LHCN-M2 (cell line): ENCODE results near the gene THSD4. TPM values are rescaled to one million over a fixed set of nuclear protein-coding genes. Genes with fewer than 3 reads are reported as not detected.
"Not testable (repeated sequence)": the region's sequence is repeated elsewhere in the genome, so short reads cannot be mapped to it uniquely, and the experiment has no call there.

Source experiments
- DNase-seq: peaks from one replicate; pipeline ENCODE4 v3.0.0-alpha.2; 2012; ENCODE audit warnings: low read depth
- total RNA-seq: library from RNA; depleted of rRNA; stranded (reverse); fragments of >200 nt; gene quantifications from 2 replicates; pipeline ENCODE4 v1.2.3, GENCODE V29; 2014

THSD4 gene
- total RNA-seq, 1 experiment from 2014 or later = 13.0 TPM

DNA sequence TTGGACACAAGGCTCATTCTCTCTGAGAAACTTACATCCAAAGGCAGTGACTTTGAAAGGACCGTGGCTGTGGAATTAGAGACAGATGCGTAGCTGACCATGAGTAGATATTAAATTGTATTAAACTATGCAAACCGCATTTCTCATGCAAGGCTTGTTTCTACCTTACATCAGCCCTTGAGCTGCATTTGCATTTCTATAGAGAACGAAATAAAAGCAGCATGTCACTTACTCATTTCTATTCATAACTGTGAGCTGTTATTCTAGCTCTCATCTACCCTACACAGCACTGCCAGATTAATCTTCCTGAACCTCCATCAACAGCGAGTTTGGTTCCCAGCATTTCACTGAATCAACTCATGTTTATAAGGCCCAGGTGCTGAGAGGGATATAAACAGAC lies 72.3 kb downstream of the THSD4 start:
- no peak for DNase-seq

DNA sequence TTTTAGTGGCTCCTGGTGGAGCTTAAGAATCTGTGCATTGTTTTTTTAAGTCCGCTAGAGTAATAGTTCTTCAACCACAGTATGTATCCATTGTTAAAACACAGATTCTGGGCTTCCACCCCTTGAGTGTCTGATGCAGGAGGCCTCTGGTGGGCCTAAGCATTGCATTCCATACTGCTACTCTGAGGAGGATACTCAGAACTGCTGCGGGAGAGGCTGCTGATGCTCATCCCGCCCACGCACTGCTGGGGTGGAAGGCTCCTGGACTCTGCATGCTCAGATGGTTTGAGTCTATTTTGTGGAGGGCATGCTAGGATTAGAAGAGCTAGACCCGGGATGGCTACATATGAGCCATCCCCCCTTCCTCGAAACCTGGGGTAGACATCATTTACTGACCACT lies 74.4 kb downstream of the THSD4 start:
- no peak for DNase-seq

DNA sequence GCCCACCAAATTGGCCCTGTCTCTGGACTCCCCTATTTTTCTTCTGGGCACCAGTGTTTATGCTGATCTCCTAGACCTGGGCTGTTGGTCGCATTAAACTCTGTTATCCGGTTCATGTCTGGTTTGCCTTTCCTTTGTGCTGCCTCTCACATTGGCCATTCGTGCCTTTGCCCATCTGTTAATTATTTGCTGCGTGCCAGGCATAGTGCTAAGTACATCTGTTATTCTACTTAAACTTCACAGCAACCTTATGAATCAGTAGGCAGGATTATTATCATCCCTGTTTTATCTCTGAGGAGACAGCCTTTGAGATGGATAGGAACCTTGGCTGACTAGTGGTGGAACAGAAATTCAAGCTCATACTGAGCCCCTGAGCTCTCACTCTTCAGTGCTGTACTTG lies 76.0 kb downstream of the THSD4 start:
- DNase-seq = no peak

DNA sequence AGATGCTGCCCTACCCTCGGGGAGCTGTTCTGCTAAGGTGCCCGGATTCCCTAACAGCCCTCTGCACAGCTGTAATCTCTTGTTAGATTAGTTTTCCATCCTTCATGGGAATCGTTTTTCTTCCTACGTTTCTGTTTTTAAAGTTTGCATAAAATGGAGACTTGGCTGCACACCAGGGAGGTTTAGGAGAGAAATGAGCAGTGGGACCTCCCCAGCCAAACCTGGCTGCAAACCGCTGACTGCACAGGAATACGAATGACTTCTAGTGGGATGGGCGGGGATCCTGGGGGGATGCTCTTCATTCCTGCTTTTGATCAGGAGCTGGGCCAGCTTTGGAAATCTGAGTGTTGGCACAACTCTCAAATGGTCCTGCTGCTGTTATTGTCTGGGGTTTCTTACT lies 77.5 kb downstream of the THSD4 start:
- no peak for DNase-seq

DNA sequence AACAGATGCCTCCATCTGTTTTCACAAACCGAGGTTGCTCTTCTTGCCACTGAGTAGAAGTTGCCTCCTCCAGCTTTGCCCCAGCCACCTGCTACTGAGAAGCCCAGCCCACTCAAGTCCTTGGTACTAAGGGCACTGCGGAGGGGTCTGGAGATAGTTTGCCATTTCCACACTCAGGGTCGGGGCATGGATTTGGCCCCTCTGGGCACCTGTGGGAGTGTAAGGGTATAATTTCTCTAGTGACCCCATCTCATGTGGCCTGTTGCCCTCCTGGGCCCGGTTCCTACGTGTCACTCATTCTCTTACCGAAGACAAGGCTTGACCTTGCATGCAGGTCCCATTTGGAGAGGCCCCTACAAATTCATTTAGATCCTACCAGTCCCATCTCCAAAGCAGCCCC lies 79.0 kb downstream of the THSD4 start:
- DNase-seq = no peak

- DNase-seq = peak; percentile 29
Observed at GRCh38 chr15:71195242-71195641, 80.0 kb downstream of the THSD4 start.

DNA sequence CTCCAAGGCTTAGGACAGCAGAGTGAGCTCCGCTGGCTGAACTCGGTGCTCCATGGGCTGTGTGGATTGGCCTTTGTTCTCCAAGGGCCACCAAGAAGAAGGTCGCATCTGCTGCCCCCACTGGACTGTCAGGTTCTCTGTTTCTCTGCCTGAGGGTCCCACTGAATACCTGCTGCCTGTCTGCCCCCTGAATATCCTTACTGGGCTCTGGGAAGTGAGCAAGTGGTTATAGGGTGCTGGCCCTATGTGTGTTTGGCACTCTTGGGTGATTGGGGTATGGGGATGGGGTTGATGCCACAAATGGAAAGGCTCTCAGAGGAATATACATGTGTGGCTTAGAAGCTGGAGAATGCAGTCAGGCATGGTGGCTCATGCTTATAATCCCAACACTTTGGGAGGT lies 82.3 kb downstream of the THSD4 start:
- DNase-seq = no peak

DNA sequence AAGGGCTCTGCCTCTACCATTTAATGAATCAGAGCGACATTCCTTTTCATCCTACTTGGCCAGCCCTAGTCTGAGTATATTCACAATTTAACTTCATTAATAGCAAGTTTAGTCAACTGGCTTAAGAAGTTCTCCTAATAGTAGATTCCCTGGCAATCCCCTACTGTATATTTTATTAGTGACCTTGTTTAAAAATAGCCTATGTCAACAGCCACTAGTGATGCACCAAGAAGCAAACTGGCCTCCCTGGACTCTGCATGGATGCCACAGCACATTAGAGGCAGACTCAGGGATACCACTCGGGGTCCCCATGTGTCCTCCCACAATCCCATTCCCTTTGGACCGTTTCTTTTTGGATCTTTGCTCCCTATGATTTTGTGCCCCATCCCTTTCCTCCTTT lies 83.6 kb downstream of the THSD4 start:
- DNase-seq = no peak

GRCh38 chr15:71199384-71200351 lies 84.4 kb downstream of the THSD4 start:
- DNase-seq = peak; percentile 17

GRCh38 chr15:71201477-71201876 lies 86.2 kb downstream of the THSD4 start:
- no peak for DNase-seq

GRCh38 chr15:71202712-71203111 lies 87.4 kb downstream of the THSD4 start:
- no peak for DNase-seq

DNA sequence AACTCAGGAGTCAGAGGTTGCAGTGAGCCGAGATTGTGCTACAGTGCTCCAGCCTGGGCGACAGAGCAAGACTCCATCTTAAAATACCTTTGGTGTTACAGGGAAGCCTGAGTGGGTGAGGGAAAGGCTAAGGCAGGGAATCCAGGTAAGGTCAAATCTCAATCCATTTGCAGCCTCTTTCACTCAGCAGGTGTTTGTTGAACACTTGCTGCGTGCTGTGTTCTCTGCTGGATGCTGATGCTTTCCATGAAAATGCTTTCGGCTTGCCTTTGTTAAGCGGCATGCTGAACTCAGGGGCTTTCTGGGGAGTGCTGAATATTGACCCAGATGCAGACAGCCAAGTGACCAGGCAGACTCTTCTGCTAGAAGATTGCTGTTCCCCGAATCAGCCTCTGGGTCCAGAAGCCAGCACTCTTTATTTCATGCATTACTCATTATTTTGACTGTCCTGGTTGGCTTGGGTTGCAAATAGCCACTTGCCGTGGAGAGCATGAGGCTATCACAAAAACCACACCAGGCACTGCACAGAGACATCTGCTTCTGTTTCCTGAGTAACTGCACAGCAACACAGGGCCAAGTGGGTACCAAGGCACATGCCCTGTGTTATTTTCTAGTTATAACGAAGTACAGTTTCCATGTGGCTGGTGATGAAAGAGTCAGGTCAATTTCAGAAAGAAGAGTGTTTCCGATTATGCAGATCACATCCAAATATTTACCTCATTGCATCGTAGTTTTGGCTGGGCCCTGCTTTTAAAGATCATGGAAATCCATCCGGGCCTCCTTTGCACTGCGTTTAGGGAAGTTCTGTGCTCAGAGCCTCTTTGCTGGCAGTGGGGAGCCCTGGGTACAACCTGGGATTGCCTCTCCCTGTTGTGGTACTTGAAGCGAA lies 88.6 kb downstream of the THSD4 start:
- peak; percentile 29 for DNase-seq

- DNase-seq = no peak
Observed at GRCh38 chr15:71207141-71207540, 91.9 kb downstream of the THSD4 start.

DNA sequence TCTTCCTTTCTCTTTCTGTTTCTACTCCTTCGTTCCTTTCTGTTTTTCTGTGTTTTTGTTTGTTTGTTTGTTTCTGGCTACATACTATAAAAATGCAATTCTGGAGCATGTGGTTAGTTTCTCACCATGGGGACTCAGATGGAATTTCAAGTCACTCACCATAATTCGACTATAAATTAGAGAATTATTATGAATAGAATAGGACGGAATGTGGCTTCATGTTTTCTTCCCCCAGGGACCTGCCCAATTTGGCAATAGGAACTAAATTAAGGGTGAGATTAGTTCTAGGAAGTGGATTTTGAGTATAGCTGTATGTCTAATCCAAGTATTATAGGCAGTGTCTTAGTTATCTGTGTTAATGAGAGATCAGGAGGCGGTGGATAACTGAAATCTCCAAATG lies 96.9 kb downstream of the THSD4 start:
- no peak for DNase-seq

DNA sequence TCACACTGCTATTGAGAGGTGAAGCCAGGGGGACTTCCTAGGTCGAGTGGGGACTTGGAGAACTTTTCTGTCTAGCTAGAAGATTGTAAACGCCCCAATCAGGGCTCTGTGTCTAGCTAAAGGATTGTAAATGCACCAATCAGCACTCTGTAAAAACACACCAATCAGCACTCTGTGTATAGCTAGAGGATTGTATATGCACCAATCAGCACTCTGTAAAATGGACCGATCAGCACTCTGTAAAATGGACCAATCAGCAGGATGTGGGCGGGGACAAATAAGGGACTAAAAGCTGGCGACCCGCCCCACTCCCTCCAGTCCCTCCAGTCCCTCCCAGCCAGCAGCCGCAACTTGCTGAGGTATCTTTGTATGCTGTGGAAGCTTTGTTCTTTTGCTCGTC lies 98.7 kb downstream of the THSD4 start:
- DNase-seq = not testable (repeated sequence)

DNA sequence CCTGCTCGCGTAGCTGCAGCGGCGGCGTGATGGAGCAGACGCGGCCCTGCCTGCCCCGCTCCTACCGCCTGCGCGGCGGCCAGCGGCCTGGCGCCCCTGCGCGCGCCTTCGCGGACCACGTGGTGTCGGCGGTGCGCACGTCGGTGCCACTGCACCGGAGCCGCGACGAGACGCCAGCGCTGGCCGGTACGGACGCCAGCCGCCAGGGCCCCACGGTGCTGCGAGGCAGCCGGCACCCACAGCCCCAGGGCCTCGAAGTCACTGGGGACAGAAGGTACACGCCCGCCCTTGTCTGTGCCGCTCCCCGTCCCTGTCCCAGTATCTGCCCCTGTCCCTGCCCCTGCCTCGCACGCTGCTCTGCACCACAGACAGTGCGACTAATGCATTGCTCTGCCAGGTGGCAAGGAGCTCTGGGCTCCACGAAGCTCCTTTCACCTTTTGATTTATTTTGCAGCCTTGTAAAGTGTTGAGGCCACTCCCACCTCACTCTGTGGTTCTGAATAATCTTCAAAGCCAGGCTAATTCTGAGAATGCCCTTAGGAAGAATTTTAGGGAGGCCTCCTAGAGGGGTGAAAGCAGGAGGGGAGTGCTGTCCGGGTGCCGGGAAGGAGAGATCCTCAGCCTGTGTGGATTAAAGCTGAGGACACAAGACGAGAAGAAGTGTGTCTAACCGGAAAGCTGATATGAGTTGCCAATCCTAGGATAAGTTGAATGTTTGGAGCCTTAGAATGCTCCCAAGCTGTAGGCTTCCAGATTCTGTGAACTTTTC lies 100.0 kb downstream of the THSD4 start:
- no peak for DNase-seq

DNA sequence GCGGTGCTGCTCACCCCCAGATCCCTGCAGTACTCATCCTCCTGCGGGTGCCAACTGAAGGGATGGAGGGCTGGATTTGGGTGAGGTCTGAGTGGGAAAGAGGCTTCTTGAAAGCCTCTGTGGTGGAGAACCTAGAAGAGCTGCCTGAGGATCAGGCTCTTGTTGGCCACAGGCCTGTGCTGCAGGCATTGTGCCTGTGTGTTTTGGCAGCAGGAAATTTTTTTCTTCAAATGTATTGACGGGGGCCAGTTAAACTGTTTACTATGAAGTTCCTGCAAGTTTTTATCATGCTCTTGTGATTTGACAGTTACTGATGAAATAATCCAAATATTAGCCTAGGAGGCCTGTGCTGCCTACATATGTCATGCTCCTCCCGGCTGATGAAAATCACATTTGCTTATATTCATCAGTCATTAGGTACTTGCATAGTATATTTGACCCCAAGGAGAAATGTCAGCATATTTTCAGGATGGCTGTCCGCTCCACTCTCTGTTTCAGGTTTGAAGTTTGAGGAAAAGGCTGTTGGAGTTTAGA lies 103.1 kb downstream of the THSD4 start:
- DNase-seq = no peak

- no peak for DNase-seq
Observed at GRCh38 chr15:71219101-71219500, 103.8 kb downstream of the THSD4 start.

- DNase-seq = peak; percentile 22
Observed at GRCh38 chr15:71219645-71220044, 104.4 kb downstream of the THSD4 start.

DNA sequence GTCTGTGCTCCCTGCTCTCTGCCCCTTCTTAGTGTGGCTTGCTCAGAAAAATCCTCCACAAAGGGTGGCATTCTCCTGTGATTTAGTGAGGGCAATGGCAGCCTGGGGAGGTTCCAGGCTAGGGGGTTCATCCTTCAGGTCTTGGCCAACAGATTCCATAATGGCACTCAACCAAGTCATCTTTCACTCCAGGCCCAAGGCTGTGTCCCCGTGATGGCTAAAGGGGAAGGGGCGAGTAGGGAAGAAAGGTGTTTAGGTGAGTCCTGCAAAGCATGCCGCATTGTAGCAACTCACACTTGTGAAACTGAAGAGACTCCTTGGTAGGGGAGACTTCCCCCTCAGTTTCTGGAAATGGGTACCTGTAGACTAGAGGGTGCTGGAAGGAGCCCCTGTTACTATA lies 105.6 kb downstream of the THSD4 start:
- DNase-seq = no peak

GRCh38 chr15:71221417-71221816 lies 106.1 kb downstream of the THSD4 start:
- no peak for DNase-seq
